Measurements from ENCODE around the gene INTS4.
"Not testable (repeated sequence)": the region's sequence is repeated elsewhere in the genome, so short reads cannot be mapped to it uniquely, and the experiment has no call there.

The INTS4 gene

DNA sequence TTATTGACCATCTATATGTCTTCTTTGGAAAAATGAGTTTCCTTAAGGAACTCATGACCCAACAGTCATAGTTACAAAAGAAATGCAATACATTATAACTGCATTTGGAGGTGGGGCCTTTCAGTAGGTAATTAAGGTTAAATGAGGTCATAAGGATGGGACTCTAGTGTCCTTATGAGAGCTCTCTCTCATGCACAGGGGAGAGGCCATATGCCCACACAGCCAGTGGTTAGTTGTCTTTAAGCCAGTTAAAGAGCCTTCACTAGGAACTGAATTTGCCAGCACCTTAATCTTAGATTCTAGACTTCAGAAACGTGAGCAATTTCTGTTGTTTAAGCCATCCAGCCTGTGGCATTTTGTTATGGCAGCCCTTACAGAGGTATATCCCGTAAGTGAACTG lies 27.3 kb downstream of the INTS4 start:
- Histone ChIP-seq H3K27ac (ENCODE audit: low read depth, low read length) (no peak overlapping the region), H3K4me1 (ENCODE audit: control insufficient read depth in 5 of 5, insufficient read depth in 5 of 5, low read length in 5 of 5) (no peaks in the 10 kb centered on the region), H3K9me3 (ENCODE audit: control insufficient read depth in 5 of 5, low read length in 5 of 5) (no peaks in the 10 kb centered on the region), H3K36me3 (ENCODE audit: control insufficient read depth in 5 of 5, insufficient read depth in 5 of 5, low read length in 5 of 5) (peaks cover 5 to 25% (median 10%) of the 10 kb centered on the region in 5 donors), H3K4me3 (ENCODE audit: low read depth in 1 of 5, low read length in 5 of 5) (no peak overlapping the region), H3K27me3 (ENCODE audit: control insufficient read depth in 5 of 5, insufficient read depth in 4 of 5, low read length in 5 of 5) (no peaks in the 10 kb centered on the region), H3K9ac (ENCODE audit: low read length in 5 of 5) (no peak overlapping the region)

DNA sequence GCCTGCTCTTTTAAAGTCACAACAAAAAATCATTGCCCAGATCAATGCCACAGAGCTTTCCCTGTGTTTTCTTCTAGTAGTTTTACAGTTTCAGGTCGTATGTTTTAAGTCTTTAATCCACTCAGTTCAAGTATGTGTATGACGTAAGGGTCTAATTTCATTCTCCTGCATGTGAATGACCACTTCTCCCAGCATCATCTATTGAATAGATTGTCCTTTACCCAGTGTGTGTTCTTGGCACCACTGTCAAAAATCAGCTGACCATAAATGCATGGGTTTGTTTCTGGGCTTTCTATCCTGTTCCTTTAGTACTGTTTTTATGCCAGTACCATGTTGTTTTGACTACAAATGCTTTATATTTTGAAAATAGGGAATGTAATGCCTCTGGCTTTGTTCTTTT lies 28.1 kb downstream of the INTS4 start:
- no peak overlapping the region for H3K27ac ChIP-seq (ENCODE audit: low read depth, low read length)
- H3K4me1 ChIP-seq (ENCODE audit: control insufficient read depth in 5 of 5, insufficient read depth in 5 of 5, low read length in 5 of 5), result no peaks in the 10 kb centered on the region
- no peaks in the 10 kb centered on the region for H3K27me3 ChIP-seq (ENCODE audit: control insufficient read depth in 5 of 5, insufficient read depth in 4 of 5, low read length in 5 of 5)
- H3K36me3 ChIP-seq (ENCODE audit: control insufficient read depth in 5 of 5, insufficient read depth in 5 of 5, low read length in 5 of 5), result peaks cover 5 to 22% (median 10%) of the 10 kb centered on the region in 5 donors
- H3K4me3 ChIP-seq (ENCODE audit: low read depth in 1 of 5, low read length in 5 of 5), result no peak overlapping the region
- H3K9ac ChIP-seq (ENCODE audit: low read length in 5 of 5), result no peak overlapping the region
- no peaks in the 10 kb centered on the region for H3K9me3 ChIP-seq (ENCODE audit: control insufficient read depth in 5 of 5, low read length in 5 of 5)

DNA sequence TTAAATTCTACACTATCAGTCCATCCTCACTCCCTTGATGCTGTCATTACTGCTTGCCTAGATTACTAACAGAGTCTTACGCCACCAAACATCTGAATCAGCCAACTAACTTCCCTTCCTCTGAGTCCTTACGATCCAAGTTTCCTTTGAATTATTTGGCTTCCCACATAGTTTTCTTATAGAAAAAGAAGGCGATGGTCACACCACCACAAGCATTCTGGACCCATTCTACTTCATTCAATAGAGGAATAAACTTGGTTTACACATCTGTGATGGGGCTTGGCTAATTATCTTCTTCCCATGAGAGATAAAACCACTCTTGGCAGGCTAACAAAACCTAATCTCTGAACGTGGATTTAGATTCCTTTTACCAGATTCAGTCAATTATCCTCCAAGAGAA lies 35.0 kb downstream of the INTS4 start:
- Histone ChIP-seq H3K36me3 (ENCODE audit: control insufficient read depth in 5 of 5, insufficient read depth in 5 of 5, low read length in 5 of 5) (peaks cover 14 to 42% (median 21%) of the 10 kb centered on the region in 5 donors), H3K9ac (ENCODE audit: low read length in 5 of 5) (no peak overlapping the region), H3K4me1 (ENCODE audit: control insufficient read depth in 5 of 5, insufficient read depth in 5 of 5, low read length in 5 of 5) (no peaks in the 10 kb centered on the region), H3K27ac (ENCODE audit: low read depth, low read length) (no peak overlapping the region), H3K4me3 (ENCODE audit: low read depth in 1 of 5, low read length in 5 of 5) (no peak overlapping the region), H3K27me3 (ENCODE audit: control insufficient read depth in 5 of 5, insufficient read depth in 4 of 5, low read length in 5 of 5) (no peaks in the 10 kb centered on the region), H3K9me3 (ENCODE audit: control insufficient read depth in 5 of 5, low read length in 5 of 5) (no peaks in the 10 kb centered on the region)

DNA sequence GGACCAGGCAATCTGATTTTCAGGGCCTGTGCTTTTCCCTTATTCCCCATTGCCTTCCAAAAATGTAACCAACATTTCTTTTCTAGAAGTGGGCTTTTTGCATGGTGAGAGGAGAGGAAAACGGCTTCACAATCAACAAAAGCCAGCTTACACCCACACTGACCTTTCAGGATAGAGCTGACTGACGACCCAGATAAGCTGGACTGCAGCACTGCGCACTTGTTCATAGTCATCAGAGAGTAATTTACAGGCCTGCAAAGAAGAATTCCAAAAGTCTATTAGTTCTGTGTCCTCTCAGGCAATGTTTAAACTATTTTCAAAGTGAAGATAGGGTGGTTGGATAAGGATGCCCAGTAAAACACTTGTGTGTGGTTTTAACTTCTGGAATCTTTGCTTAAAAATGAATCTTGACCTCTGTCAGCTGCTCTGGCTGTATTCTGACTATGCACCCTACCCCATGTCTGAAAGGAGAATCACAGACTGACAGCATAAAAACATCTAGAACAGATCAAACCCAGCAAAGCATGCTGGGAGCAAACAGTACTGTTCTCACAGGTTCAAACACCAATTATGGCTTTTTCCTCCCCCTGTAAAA lies 35.8 kb downstream of the INTS4 start:
- not testable (repeated sequence) for H3K27me3 ChIP-seq (ENCODE audit: control insufficient read depth in 5 of 5, insufficient read depth in 4 of 5, low read length in 5 of 5); H3K4me3 ChIP-seq (ENCODE audit: low read depth in 1 of 5, low read length in 5 of 5); H3K9ac ChIP-seq (ENCODE audit: low read length in 5 of 5); H3K27ac ChIP-seq (ENCODE audit: low read depth, low read length); H3K9me3 ChIP-seq (ENCODE audit: control insufficient read depth in 5 of 5, low read length in 5 of 5); H3K4me1 ChIP-seq (ENCODE audit: control insufficient read depth in 5 of 5, insufficient read depth in 5 of 5, low read length in 5 of 5)
- H3K36me3 ChIP-seq (ENCODE audit: control insufficient read depth in 5 of 5, insufficient read depth in 5 of 5, low read length in 5 of 5), result peaks cover 14 to 44% (median 22%) of the 10 kb centered on the region in 5 donors

DNA sequence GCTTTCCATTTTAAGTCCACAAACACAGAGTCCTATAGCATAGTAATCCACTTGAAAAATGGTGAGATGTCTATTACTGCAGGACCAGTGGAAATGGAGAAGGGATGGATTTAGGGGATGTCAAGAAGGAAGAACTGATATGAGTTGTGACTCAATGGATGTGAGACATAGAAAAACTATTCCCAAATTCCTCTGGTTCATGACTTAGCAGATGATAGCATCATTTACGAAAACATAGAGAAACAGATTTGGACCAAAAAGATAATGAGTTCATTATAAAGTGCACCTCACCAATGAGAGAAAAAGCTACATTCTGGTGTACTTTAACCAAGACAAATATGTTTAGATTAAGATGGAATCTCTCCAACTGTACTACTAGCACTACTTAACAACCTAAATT lies 51.2 kb downstream of the INTS4 start:
- H3K9me3 ChIP-seq (ENCODE audit: control insufficient read depth in 5 of 5, low read length in 5 of 5); H3K27ac ChIP-seq (ENCODE audit: low read depth, low read length); H3K4me1 ChIP-seq (ENCODE audit: control insufficient read depth in 5 of 5, insufficient read depth in 5 of 5, low read length in 5 of 5); H3K4me3 ChIP-seq (ENCODE audit: low read depth in 1 of 5, low read length in 5 of 5); H3K36me3 ChIP-seq (ENCODE audit: control insufficient read depth in 5 of 5, insufficient read depth in 5 of 5, low read length in 5 of 5); H3K27me3 ChIP-seq (ENCODE audit: control insufficient read depth in 5 of 5, insufficient read depth in 4 of 5, low read length in 5 of 5); H3K9ac ChIP-seq (ENCODE audit: low read length in 5 of 5): not testable (repeated sequence)

DNA sequence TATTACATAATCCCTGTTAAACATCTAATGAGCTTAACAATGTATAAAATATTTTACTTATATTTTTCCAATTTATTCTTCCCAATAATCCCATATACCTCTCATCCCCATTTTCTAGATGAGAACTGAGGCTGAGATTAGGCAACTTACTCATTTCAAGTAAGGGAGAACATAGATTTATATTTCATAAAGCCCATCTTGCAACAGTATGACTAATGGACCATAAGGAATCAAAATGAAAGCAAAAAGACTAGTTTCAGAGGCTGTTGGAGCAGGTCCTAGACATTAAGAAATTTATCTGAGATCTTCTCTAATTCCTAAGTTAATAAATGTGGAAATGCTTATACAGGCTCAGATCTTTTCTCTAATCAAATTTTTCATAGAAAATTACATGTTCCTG lies 52.0 kb downstream of the INTS4 start:
- not testable (repeated sequence) for H3K9ac ChIP-seq (ENCODE audit: low read length in 5 of 5); H3K9me3 ChIP-seq (ENCODE audit: control insufficient read depth in 5 of 5, low read length in 5 of 5); H3K27me3 ChIP-seq (ENCODE audit: control insufficient read depth in 5 of 5, insufficient read depth in 4 of 5, low read length in 5 of 5); H3K4me3 ChIP-seq (ENCODE audit: low read depth in 1 of 5, low read length in 5 of 5); H3K27ac ChIP-seq (ENCODE audit: low read depth, low read length); H3K4me1 ChIP-seq (ENCODE audit: control insufficient read depth in 5 of 5, insufficient read depth in 5 of 5, low read length in 5 of 5); H3K36me3 ChIP-seq (ENCODE audit: control insufficient read depth in 5 of 5, insufficient read depth in 5 of 5, low read length in 5 of 5)

DNA sequence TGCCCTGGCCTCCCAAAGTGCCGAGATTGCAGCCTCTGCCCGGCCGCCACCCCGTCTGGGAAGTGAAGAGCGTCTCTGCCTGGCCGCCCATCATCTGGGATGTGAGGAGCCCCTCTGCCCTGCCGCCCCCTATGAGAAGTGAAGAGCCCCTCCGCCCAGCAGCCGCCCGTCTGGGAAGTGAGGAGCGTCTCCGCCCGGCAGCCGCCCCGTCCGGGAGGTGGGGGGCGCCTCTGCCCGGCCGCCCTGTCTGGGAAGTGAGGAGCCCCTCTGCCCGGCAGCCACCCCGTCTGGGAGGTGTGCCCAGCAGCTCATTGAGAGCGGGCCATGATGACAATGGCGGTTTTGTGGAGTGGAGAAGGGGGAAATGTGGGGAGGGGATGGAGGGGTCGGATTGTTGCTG lies 60.9 kb downstream of the INTS4 start:
- not testable (repeated sequence) for H3K36me3 ChIP-seq (ENCODE audit: control insufficient read depth in 5 of 5, insufficient read depth in 5 of 5, low read length in 5 of 5); H3K27me3 ChIP-seq (ENCODE audit: control insufficient read depth in 5 of 5, insufficient read depth in 4 of 5, low read length in 5 of 5); H3K4me3 ChIP-seq (ENCODE audit: low read depth in 1 of 5, low read length in 5 of 5); H3K9me3 ChIP-seq (ENCODE audit: control insufficient read depth in 5 of 5, low read length in 5 of 5); H3K9ac ChIP-seq (ENCODE audit: low read length in 5 of 5); H3K4me1 ChIP-seq (ENCODE audit: control insufficient read depth in 5 of 5, insufficient read depth in 5 of 5, low read length in 5 of 5); H3K27ac ChIP-seq (ENCODE audit: low read depth, low read length)

DNA sequence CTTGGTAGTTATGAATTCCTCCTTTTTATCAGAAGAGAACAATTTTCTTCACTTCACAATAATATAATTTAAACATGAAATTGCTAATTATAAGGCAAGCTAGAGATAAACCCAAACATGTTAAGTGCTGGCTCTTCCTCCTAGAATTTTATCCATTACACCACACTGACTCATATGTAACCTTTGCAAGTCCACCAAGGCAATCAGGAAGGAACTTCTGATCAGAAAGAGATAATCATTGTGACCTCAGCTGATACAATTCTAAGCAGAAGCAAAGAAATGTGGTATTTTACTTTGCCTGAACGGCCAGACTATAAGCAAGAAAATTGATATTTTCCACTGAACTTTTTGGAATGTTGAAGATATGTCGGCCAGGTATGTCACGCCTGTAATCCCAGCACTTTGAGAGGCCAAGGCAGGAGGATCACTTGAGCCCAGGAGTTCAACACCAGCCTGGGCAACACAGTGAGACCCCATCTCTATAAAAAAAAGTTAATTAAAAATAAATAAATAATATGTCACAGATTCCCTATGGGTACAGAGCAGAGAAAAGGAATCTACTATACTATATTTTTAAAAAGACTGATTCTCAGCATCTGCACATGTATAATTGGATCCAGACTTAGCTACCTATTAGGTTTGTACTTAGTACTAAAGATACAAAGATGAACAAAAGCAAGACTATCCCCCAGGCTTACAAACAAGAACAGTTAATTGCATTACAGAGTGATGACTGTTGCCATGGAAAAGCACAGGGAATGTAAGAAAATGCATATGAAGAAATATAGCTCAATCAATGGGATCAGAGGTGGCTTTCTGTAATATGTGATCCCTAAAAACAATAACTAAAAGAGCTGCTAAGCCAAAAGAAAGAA lies 63.9 kb downstream of the INTS4 start:
- H3K9ac ChIP-seq (ENCODE audit: low read length in 5 of 5); H3K27ac ChIP-seq (ENCODE audit: low read depth, low read length); H3K4me1 ChIP-seq (ENCODE audit: control insufficient read depth in 5 of 5, insufficient read depth in 5 of 5, low read length in 5 of 5); H3K27me3 ChIP-seq (ENCODE audit: control insufficient read depth in 5 of 5, insufficient read depth in 4 of 5, low read length in 5 of 5); H3K4me3 ChIP-seq (ENCODE audit: low read depth in 1 of 5, low read length in 5 of 5); H3K9me3 ChIP-seq (ENCODE audit: control insufficient read depth in 5 of 5, low read length in 5 of 5): not testable (repeated sequence)
- peaks cover 0 to 15% (median 7%) of the 10 kb centered on the region in 5 donors for H3K36me3 ChIP-seq (ENCODE audit: control insufficient read depth in 5 of 5, insufficient read depth in 5 of 5, low read length in 5 of 5)

DNA sequence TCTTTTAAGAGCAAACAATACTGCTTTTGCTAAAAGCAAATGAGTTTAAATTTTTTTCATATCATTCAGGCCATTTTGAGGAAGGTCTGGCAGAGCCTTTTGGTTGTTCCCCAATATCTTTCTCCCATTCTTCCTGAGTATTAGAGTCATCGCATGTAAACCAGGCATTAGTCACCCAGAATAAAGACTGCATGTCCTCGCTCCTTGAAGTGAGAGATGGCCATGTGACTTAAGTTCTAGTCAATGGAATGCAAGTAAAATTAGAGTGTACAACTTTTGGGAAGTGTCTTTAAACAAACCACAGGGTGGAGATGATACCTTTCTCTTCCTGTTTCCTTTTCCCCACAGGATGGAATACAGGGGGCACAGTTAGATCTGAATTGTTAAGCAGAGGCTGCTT lies 76.8 kb downstream of the INTS4 start:
- H3K27ac ChIP-seq (ENCODE audit: low read depth, low read length); H3K4me3 ChIP-seq (ENCODE audit: low read depth in 1 of 5, low read length in 5 of 5); H3K27me3 ChIP-seq (ENCODE audit: control insufficient read depth in 5 of 5, insufficient read depth in 4 of 5, low read length in 5 of 5); H3K9me3 ChIP-seq (ENCODE audit: control insufficient read depth in 5 of 5, low read length in 5 of 5); H3K9ac ChIP-seq (ENCODE audit: low read length in 5 of 5); H3K4me1 ChIP-seq (ENCODE audit: control insufficient read depth in 5 of 5, insufficient read depth in 5 of 5, low read length in 5 of 5): not testable (repeated sequence)
- peaks cover 2 to 16% (median 6%) of the 10 kb centered on the region in 5 donors for H3K36me3 ChIP-seq (ENCODE audit: control insufficient read depth in 5 of 5, insufficient read depth in 5 of 5, low read length in 5 of 5)

DNA sequence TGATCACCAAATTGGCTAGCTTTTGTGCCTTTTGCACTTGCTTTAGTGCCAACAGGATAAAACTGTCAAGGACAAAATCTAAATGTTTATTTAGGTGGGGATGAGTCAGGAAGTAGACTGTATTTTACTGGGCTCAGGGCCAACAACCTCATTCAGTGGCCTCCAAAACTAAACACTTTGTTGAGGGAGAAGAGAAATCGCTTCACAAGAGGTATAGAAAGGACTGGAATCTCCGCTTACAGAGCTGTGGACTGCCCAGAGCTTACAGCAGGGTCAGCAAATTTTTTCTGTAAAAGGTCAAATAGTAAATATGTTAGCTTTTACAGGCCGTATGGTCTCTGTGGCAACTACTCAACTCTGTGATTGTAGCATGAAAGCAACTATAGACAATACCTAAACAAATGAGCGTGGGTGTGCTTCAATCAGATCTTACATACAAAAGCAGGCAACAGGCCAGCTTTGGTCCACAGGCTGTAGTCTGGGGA lies 80.1 kb downstream of the INTS4 start:
- not testable (repeated sequence) for H3K27ac ChIP-seq (ENCODE audit: low read depth, low read length); H3K27me3 ChIP-seq (ENCODE audit: control insufficient read depth in 5 of 5, insufficient read depth in 4 of 5, low read length in 5 of 5); H3K9ac ChIP-seq (ENCODE audit: low read length in 5 of 5)

More for the DNA sequence above, 80.1 kb downstream of the INTS4 start:
- H3K4me1 ChIP-seq (ENCODE audit: control insufficient read depth in 5 of 5, insufficient read depth in 5 of 5, low read length in 5 of 5); H3K9me3 ChIP-seq (ENCODE audit: control insufficient read depth in 5 of 5, low read length in 5 of 5); H3K4me3 ChIP-seq (ENCODE audit: low read depth in 1 of 5, low read length in 5 of 5): not testable (repeated sequence)
- H3K36me3 ChIP-seq (ENCODE audit: control insufficient read depth in 5 of 5, insufficient read depth in 5 of 5, low read length in 5 of 5), result peaks cover 2 to 16% (median 9%) of the 10 kb centered on the region in 5 donors

Measured in subcutaneous abdominal adipose tissue (tissue), 5 donors.